GM19467 (cell line): ENCODE data around the gene ABCA6.
"Not testable (repeated sequence)": the region's sequence is repeated elsewhere in the genome, so short reads cannot be mapped to it uniquely, and the experiment has no call there.

Experiments used
- ATAC-seq: cut with Tn5 transposase; IDR thresholded peaks from one replicate; pipeline ENCODE4 v1.9.1; 2021; ENCODE audit warnings: mild to moderate bottlenecking, moderate library complexity; ENCODE audit not compliant: unreplicated experiment

ABCA6 gene

GRCh38 chr17:69141431-69142174 is at the start of gene ABCA6:
TSS of gene ABCA6 (minus strand) at chr17:69141895. CDS start at chr17:69140703, 1,192 bp downstream.
- ATAC-seq: no peak

- no peak for ATAC-seq
Observed at GRCh38 chr17:69188796-69189195, 47.1 kb upstream of the ABCA6 start.

GRCh38 chr17:69188064-69188463 is 46.4 kb upstream of the ABCA6 start:
- ATAC-seq: no peak

- no peak for ATAC-seq
Observed at GRCh38 chr17:69187294-69187693, 45.6 kb upstream of the ABCA6 start.

GRCh38 chr17:69179227-69179952 is 37.7 kb upstream of the ABCA6 start:
- no peak for ATAC-seq

GRCh38 chr17:69176457-69176795 is 34.7 kb upstream of the ABCA6 start:
- no peak for ATAC-seq

- no peak for ATAC-seq
Observed at GRCh38 chr17:69175625-69176456, 34.1 kb upstream of the ABCA6 start.

- ATAC-seq: no peak
Observed at GRCh38 chr17:69175262-69175624, 33.5 kb upstream of the ABCA6 start.

- ATAC-seq: no peak
Observed at GRCh38 chr17:69173118-69173517, 31.4 kb upstream of the ABCA6 start.

- ATAC-seq: no peak
Observed at GRCh38 chr17:69170377-69170776, 28.7 kb upstream of the ABCA6 start.

GRCh38 chr17:69168642-69169041 is 26.9 kb upstream of the ABCA6 start:
- ATAC-seq: not testable (repeated sequence)

- no peak for ATAC-seq
Observed at GRCh38 chr17:69166957-69167356, 25.3 kb upstream of the ABCA6 start.

- no peak for ATAC-seq
Observed at GRCh38 chr17:69164206-69164605, 22.5 kb upstream of the ABCA6 start.

- ATAC-seq: no peak
Observed at GRCh38 chr17:69159418-69159817, 17.7 kb upstream of the ABCA6 start.

GRCh38 chr17:69154267-69154666 is 12.6 kb upstream of the ABCA6 start:
- ATAC-seq: no peak

- no peak for ATAC-seq
Observed at GRCh38 chr17:69150333-69150732, 8.6 kb upstream of the ABCA6 start.

- no peak for ATAC-seq
Observed at GRCh38 chr17:69147460-69147859, 5.8 kb upstream of the ABCA6 start.

- no peak for ATAC-seq
Observed at GRCh38 chr17:69144331-69145255, 2.9 kb upstream of the ABCA6 start.

- no peak for ATAC-seq
Observed at GRCh38 chr17:69143683-69144231, 2.1 kb upstream of the ABCA6 start.

- ATAC-seq: no peak
Observed at GRCh38 chr17:69143151-69143550, 1.5 kb upstream of the ABCA6 start.
